ENCODE data around the gene HOMER2. TPM values are rescaled to one million over a fixed set of nuclear protein-coding genes. Genes with fewer than 3 reads are reported as not detected.
"Not testable (repeated sequence)": the region's sequence is repeated elsewhere in the genome, so short reads cannot be mapped to it uniquely, and the experiment has no call there.

The HOMER2 gene
- total RNA-seq, 1 donor from 2014 or later: 41.6 TPM

DNA sequence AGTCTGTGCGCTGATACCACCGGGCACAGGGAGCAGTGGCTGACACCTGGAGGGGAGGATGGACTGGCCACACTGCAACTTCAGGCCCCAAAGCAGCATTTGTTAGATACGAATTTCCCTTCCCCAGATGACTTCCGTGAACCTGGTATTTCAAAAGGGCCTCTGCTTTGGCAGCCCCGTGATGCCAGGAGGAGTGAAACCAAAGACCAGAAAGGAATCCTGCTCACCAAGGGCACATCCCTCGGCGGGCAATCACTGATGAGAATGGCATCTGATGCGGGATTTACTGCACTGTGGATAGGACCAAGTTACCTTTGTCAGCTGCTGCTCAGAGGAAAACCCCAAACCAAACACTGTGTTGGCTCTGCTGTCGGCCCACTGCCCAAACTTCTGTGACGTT, 77.6 kb downstream of the HOMER2 start:
- intact Hi-C loops (cut with DNase I): no loop called here
- DNase-seq (ENCODE audit: low spot score): no peak

DNA sequence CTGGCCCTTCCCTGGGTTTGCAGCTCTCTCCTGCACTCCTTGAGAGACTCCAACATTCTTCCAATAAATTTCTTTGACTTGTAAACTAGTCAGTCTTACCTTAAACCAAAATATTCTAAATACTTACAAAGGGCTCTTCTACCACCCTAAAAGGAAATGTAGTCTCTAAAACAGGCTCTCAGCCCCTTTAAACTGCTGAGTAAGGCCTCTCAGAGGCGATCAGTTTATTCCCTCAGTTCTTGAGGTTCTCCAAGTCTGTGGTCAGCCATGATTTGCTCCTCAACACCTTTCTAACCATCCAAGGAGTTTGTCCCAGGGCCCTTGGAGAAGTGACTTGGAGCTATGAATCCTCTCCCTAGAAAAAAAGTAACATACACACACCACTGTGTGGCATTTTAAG, 78.3 kb downstream of the HOMER2 start:
- intact Hi-C loops (cut with DNase I): no loop called here
- DNase-seq (ENCODE audit: low spot score): no peak

DNA sequence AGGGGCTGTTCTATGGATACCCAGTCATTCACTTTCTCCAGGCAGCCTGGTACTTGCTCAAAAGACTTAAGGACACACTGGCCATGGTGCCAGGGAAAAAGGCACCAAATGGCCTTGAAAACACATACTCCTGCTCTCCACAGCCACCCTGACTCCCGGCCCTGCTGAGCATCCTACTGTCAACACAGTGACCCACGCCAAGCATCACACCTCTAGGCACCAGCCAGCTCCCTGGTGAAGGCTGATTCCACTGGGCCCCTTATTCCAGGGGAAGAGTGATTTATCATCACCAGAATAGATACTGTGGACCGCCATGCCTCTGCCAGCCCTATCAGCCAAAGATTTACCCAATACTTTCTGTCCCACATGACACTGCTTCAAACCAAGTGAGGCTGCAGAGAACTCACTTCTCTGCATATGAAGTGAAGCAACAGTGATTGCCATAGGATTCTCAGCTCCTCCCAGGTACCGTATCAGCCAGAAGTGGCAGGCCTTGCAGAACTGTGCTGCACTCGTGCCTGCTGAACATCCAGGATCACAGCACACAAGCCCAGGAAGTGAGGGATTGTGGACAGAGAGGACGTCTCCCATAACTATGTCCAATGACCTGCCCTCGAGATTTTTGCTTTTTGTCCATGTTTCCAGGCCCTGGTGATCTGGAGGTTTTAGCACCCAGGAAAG, 79.4 kb downstream of the HOMER2 start:
- intact Hi-C loops (cut with DNase I): no loop called here
- DNase-seq (ENCODE audit: low spot score): no peak

- no peak for DNase-seq (ENCODE audit: low spot score)
- intact Hi-C loops (cut with DNase I): no loop called here
These were observed 80.6 kb downstream of the HOMER2 start for GRCh38 chr15:82871832-82872484.

GRCh38 chr15:82871358-82871757, 81.2 kb downstream of the HOMER2 start:
- intact Hi-C loops (cut with DNase I): no loop called here
- DNase-seq (ENCODE audit: low spot score): no peak

DNA sequence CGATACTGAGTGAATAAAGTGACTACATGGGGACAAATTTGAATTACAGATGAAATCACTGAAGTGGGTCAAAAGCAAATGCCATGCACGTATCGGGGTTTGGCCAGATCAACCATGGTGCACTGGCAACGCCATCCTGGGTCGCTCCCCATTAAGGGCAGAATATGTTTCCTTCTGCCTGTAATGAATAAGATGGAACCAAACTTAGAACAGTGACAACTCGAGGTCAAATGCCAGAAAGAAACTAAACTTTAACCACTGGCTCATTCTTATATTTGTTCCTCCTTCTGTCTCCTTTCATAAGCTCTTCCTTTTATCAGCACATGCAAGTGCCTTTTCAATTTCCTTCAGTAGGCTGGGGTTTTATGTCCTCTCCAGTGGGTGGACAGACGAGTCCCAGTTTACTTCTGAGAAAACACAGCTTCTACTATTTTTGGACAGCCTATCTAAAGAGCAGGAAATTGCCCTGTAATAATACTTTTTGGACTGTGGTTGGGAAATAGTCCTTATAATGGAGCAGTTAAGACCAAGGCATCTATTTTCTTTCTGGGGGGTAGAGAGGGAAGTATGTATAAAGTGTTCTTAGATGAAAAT, 81.7 kb downstream of the HOMER2 start:
- intact Hi-C loops (cut with DNase I): no loop called here
- DNase-seq (ENCODE audit: low spot score): no peak

DNA sequence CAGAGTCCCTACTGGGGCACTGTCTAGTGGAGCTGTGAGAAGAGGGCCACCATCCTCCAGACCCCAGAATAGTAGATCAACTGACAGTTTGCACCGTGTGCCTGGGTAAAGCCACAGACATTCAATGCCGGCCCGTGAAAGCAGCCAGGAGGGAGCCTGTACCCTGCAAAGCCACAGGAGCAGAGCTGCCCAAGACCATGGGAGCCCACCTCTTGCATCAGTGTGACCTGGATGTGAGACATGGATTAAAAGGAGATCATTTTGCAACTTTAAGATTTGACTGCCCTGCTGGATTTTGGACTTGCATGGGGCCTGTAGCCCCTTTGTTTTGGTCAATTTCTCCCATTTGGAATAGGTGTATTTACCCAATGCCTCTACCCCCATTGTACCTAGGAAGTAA, 86.5 kb downstream of the HOMER2 start:
- intact Hi-C loops (cut with DNase I): not testable (repeated sequence)

GRCh38 chr15:82865581-82865980, 86.9 kb downstream of the HOMER2 start:
- intact Hi-C loops (cut with DNase I); DNase-seq (ENCODE audit: low spot score): not testable (repeated sequence)

More for the DNA sequence above, 86.5 kb downstream of the HOMER2 start:
- not testable (repeated sequence) for DNase-seq (ENCODE audit: low spot score)

GRCh38 chr15:82864967-82865366, 87.6 kb downstream of the HOMER2 start:
- no peak for DNase-seq (ENCODE audit: low spot score)
- intact Hi-C loops (cut with DNase I): no loop called here

DNA sequence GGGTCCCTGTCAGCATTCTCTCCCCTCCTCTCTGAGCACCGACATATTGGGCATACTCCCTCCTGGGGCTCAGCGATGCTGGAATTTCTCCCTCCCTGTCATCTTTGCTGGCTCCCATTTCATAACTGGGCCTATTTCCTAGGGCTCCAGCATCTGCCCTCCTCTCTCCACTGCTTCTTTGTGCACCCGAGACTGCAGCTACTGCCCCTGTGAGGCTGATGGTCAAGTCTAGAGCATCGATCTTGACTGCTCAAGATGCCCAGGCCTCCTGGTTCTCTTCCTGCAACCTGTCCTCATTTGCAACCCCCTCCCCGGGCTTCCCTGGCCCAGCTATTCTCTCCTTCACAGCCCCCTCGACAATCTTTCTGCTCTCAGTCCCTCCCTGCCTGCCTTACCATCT, 89.6 kb downstream of the HOMER2 start:
- DNase-seq (ENCODE audit: low spot score): no peak
- intact Hi-C loops (cut with DNase I): no loop called here

DNA sequence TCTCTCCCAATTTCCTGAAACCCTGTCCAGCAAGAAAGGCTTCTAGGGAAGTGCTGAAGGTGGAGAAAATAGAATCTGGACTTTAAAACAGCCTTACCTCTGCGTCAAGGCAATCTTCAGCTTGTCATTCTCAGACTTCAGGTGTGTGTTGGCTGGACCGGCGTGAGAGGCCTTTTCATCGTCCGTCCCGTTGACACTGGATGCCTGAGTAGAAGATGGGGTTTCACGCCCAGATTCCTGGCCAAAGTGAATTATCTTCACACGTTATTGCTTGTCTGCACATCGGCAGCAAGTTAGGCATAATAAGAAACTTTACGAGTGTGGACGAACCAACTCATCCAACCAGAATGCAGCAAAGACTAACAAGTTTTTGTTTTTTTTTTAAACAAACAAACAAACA, 93.6 kb downstream of the HOMER2 start:
- no peak for DNase-seq (ENCODE audit: low spot score)
- intact Hi-C loops (cut with DNase I): no loop called here

DNA sequence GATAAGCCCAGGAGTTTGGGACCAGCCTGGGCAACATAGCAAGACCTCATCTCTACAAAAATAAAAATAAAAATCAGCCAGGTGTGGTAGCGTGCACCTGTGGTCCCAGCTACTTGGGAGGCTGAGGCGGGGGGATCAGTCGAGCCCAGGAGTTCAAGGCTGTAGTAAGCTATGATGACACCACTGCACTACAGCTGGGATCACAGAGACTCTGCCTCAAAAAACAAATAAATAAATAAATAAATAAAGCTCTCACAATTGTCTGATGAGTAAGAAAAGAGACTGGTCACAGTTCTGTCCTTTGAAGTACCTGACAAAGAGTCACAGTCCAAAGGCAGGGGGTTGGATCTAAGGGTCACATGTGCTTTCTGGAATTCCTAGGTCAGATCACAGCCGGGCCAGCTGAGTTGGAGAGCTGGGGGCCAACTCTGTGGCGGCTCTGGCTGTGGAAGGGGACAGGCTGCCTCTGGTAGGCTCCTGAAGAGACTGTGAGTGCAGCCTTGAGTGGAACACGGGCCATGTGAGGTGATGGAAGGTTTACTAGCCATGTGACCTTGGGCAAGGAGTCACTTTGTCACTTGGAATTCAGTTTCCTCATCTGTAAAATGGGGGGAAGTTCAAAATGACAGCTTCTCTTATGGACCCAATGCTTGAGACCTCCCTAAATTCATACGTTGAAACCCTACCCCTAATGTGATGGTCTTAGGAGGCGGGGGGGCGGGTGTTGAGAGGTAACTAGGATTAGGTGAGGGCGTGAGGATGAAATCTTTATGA, 95.9 kb downstream of the HOMER2 start:
- intact Hi-C loops (cut with DNase I): no loop called here
- DNase-seq (ENCODE audit: low spot score): no peak

GRCh38 chr15:82855286-82856100, 97.0 kb downstream of the HOMER2 start:
- DNase-seq (ENCODE audit: low spot score): no peak
- intact Hi-C loops (cut with DNase I): no loop called here

GRCh38 chr15:82854554-82854953, 98.0 kb downstream of the HOMER2 start:
- intact Hi-C loops (cut with DNase I): no loop called here
- DNase-seq (ENCODE audit: low spot score): no peak

DNA sequence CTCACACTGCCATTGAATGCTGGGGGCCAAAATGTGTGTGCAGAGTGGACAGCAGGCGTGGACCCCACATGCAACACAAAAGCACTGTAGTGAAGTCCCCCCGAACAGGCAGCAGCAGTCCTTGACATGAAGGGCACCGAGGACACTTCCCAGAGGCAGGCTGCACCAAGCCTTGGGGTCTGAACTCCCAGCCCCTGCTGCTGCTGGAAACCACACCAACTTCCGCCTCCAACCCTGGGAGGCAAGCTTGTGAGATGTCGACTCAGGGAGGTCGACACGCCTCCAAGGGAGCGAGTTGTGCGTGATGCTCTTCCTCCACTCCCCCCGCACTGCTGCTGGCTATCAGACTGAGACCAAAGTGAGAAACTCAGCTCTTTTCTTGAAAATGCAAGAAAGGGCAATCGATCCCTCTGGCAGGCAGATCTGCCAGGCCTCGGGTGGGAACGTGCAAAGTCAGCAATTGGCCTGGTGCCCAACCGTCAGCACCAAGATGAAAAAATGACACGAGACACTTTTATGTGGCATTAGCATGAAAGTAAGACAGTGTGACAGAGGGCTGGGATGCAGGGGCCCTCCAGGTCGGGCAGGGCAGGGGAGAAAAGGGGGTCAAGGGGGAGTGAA, 99.5 kb downstream of the HOMER2 start:
- intact Hi-C loops (cut with DNase I): no loop called here

GRCh38 chr15:82851981-82852511, 100.5 kb downstream of the HOMER2 start:
- DNase-seq (ENCODE audit: low spot score): no peak
- intact Hi-C loops (cut with DNase I): loop anchor here (2.0 kb wide), 1 partner anchor 149 kb away; no protein-coding TSS in a partner anchor

More for the DNA sequence above, 99.5 kb downstream of the HOMER2 start:
- no peak for DNase-seq (ENCODE audit: low spot score)

- intact Hi-C loops (cut with DNase I): loop anchor here (2.0 kb wide), 1 partner anchor 149 kb away; no protein-coding TSS in a partner anchor
- no peak for DNase-seq (ENCODE audit: low spot score)
These were observed 101.1 kb downstream of the HOMER2 start for GRCh38 chr15:82851306-82851850.

DNA sequence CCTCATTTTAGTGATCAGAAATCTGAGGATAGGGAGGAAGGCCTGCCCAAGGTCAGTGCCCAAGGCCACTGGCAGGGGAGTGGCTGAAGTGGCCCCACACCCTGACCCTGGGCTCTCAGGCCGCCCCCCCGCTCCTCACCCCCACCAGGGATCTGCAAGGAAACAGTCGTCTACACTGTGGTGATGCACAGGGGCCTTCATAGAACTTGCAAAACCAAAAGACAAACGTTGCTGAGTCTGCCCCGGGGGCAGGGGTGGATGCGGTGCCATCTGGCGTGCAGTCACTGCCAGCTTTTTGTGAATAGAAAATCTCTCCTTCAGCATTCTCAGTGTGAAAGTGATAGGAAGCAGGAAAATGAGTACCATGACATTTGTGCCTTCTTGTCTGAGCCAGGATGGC, 101.8 kb downstream of the HOMER2 start:
- intact Hi-C loops (cut with DNase I): loop anchor here (2.0 kb wide), 1 partner anchor 150 kb away; no protein-coding TSS in a partner anchor
- DNase-seq (ENCODE audit: low spot score): no peak
